IMR-90 (cell line): ENCODE results near the gene SPDEF. TPM values are rescaled to one million over a fixed set of nuclear protein-coding genes. Genes with fewer than 3 reads are reported as not detected.

Experiments used
- ATAC-seq: fragments of 200-7000 bp; cut with Tn5 transposase; 2 replicates; pipeline ENCODE4 v1.9.1; 2020; ENCODE audit warnings: low read depth, mild to moderate bottlenecking, moderate library complexity
- BruUV-seq: library from RNA; stranded (reverse); fragments of 400-500 nt; replicated peaks from 2 replicates; lab custom pipeline; 2021; lab: Mats Ljungman, UMichigan
- CTCF ChIA-PET: fragments of 300-600 bp; formaldehyde crosslinking; extraction: SDS; loops from one replicate; lab custom pipeline; 2021; ENCODE audit warnings: antibody characterized with exemption; lab: Yijun Ruan, JAX
- POLR2A ChIA-PET: fragments of 300-600 bp; sonication (Branson Sonifier 250); formaldehyde crosslinking; loops from one replicate; lab custom pipeline; 2022; ENCODE audit warnings: antibody characterized with exemption; ENCODE audit not compliant: unreplicated experiment; lab: Charles Lee
- DNase-seq: peaks from one replicate; pipeline ENCODE4 v3.0.0; 2013
- H2AFZ ChIP-seq: replicated peaks from 2 replicates; pipeline ENCODE3; 2013; ENCODE audit warnings: low read length, mild to moderate bottlenecking; ENCODE audit not compliant: poor library complexity
- H2AK5ac ChIP-seq: 2 replicates; pipeline ENCODE4 v1.6.1; 2013; ENCODE audit warnings: low read depth, low read length, inconsistent platforms
- H2AK9ac ChIP-seq: replicated peaks from 2 replicates; pipeline ENCODE3; 2013; ENCODE audit warnings: mild to moderate bottlenecking, low read depth, low read length, moderate library complexity; ENCODE audit not compliant: poor library complexity
- H2BK120ac ChIP-seq: 2 replicates; pipeline ENCODE4 v1.6.1; 2013; ENCODE audit warnings: low read depth, low read length, inconsistent platforms
- H2BK15ac ChIP-seq: 3 replicates; pipeline ENCODE4 v1.6.1; 2013; ENCODE audit warnings: low read depth, low read length, inconsistent platforms
- H2BK20ac ChIP-seq: 2 replicates; pipeline ENCODE4 v1.6.1; 2013; ENCODE audit warnings: low read depth, mild to moderate bottlenecking, inconsistent platforms, low read length, moderate library complexity
- H2BK5ac ChIP-seq: 2 replicates; pipeline ENCODE4 v1.6.1; 2013; ENCODE audit warnings: mild to moderate bottlenecking, low read depth, low read length, inconsistent platforms; ENCODE audit not compliant: poor library complexity, severe bottlenecking
- H3K14ac ChIP-seq: replicated peaks from 2 replicates; pipeline ENCODE4 v1.6.1; 2013; ENCODE audit warnings: low read depth, low read length, inconsistent platforms
- H3K18ac ChIP-seq: 2 replicates; pipeline ENCODE4 v1.6.1; 2013; ENCODE audit warnings: low read depth, low read length, control low read depth
- H3K23ac ChIP-seq: 2 replicates; pipeline ENCODE4 v1.6.1; 2013; ENCODE audit warnings: low read depth, low read length, inconsistent platforms
- H3K27ac ChIP-seq: 2 replicates; pipeline ENCODE4 v1.5.1; 2013; ENCODE audit warnings: mild to moderate bottlenecking, control low read depth, low read length; ENCODE audit not compliant: insufficient read depth
- H3K27me3 ChIP-seq: 2 replicates; pipeline ENCODE4 v1.6.1; 2013; ENCODE audit warnings: low read length; ENCODE audit not compliant: control insufficient read depth, insufficient read depth
- H3K36me3 ChIP-seq: 2 replicates; pipeline ENCODE4 v1.6.1; 2013; ENCODE audit warnings: low read length, mixed read lengths; ENCODE audit not compliant: control insufficient read depth, insufficient read depth
- H3K4ac ChIP-seq: 2 replicates; pipeline ENCODE4 v1.6.1; 2013; ENCODE audit warnings: low read depth, low read length, inconsistent platforms
- H3K4me1 ChIP-seq: 2 replicates; pipeline ENCODE4 v1.6.1; 2013; ENCODE audit warnings: low read length, mixed read lengths; ENCODE audit not compliant: control insufficient read depth, insufficient read depth
- H3K4me2 ChIP-seq: 2 replicates; pipeline ENCODE4 v1.6.1; 2013; ENCODE audit warnings: low read depth, mild to moderate bottlenecking, control low read depth, low read length, moderate library complexity
- H3K4me3 ChIP-seq: 2 replicates; pipeline ENCODE4 v1.5.1; 2013; ENCODE audit warnings: low read depth, mild to moderate bottlenecking, control low read depth, low read length, moderate library complexity; ENCODE audit not compliant: insufficient read depth
- H3K56ac ChIP-seq: 2 replicates; pipeline ENCODE4 v1.6.1; 2013; ENCODE audit warnings: low read length, inconsistent platforms; ENCODE audit not compliant: insufficient read depth; ENCODE audit errors: extremely low read depth
- H3K79me1 ChIP-seq, 2 experiments: 2 replicates each; pipeline ENCODE4 v1.6.1; 2013; ENCODE audit warnings: low read length in 2 of 2, inconsistent platforms in 1 of 2, low read depth in 1 of 2
- H3K9ac ChIP-seq: 2 replicates; pipeline ENCODE4 v1.6.1; 2013; ENCODE audit warnings: low read depth, low read length, control low read depth
- H3K9me1 ChIP-seq: 2 replicates; pipeline ENCODE4 v1.6.1; 2013; ENCODE audit warnings: low read length, inconsistent platforms; ENCODE audit not compliant: insufficient read depth
- H3K9me3 ChIP-seq: 2 replicates; pipeline ENCODE4 v1.6.1; 2013; ENCODE audit warnings: low read length; ENCODE audit not compliant: control insufficient read depth, insufficient read depth
- H4K20me1 ChIP-seq: 2 replicates; pipeline ENCODE4 v1.6.1; 2013; ENCODE audit warnings: low read length, inconsistent platforms; ENCODE audit not compliant: insufficient read depth
- H4K5ac ChIP-seq: 2 replicates; pipeline ENCODE4 v1.6.1; 2013; ENCODE audit warnings: mild to moderate bottlenecking, low read depth, low read length, control low read depth
- H4K8ac ChIP-seq, 2 experiments: 2 replicates each; pipeline ENCODE4 v1.6.1; 2013; ENCODE audit warnings: low read depth in 2 of 2, low read length in 2 of 2, control low read depth in 1 of 2, inconsistent platforms in 1 of 2
- H4K91ac ChIP-seq: 2 replicates; pipeline ENCODE4 v1.6.1; 2013; ENCODE audit warnings: low read depth, low read length, inconsistent platforms; ENCODE audit not compliant: insufficient read depth
- BHLHE40 ChIP-seq: fragments of 150-350 bp; IDR thresholded peaks from 2 replicates; pipeline ENCODE4 v1.6.1; 2016; ENCODE audit warnings: mild to moderate bottlenecking, low read depth, low read length
- CEBPB ChIP-seq: IDR thresholded peaks from 2 replicates; pipeline ENCODE4 v1.6.1; 2012; ENCODE audit warnings: low read depth, low read length, improper control_type of control experiment
- CHD1 ChIP-seq: IDR thresholded peaks from 2 replicates; pipeline ENCODE4 v1.6.1; 2012; ENCODE audit warnings: low read depth, low read length, improper control_type of control experiment
- CTCF ChIP-seq: conservative IDR thresholded peaks from 2 replicates; pipeline ENCODE4 v1.5.1; 2012; ENCODE audit warnings: mild to moderate bottlenecking, low read depth, low read length, improper control_type of control experiment
- FOS ChIP-seq: fragments of 150-350 bp; IDR thresholded peaks from 2 replicates; pipeline ENCODE4 v1.6.1; 2016; ENCODE audit warnings: low read depth, low read length
- MAFK ChIP-seq: IDR thresholded peaks from 2 replicates; pipeline ENCODE4 v1.6.1; 2012; ENCODE audit warnings: low read depth, low read length, improper control_type of control experiment
- RAD21 ChIP-seq: IDR thresholded peaks from 2 replicates; pipeline ENCODE4 v1.6.1; 2012; ENCODE audit warnings: low read length, improper control_type of control experiment
- RCOR1 ChIP-seq: IDR thresholded peaks from 2 replicates; pipeline ENCODE4 v1.6.1; 2012; ENCODE audit warnings: mild to moderate bottlenecking, low read length, improper control_type of control experiment; ENCODE audit not compliant: insufficient replicate concordance
- USF2 ChIP-seq: fragments of 150-350 bp; IDR thresholded peaks from 2 replicates; pipeline ENCODE4 v1.6.1; 2017; ENCODE audit warnings: mild to moderate bottlenecking, antibody characterized with exemption, low read length, low read depth
- WGBS, 2 experiments: methylation state at CpG; one replicate each; pipeline versions ENCODE4 v1.1.5 to v1.1.7; 2013; ENCODE audit warnings: missing lambda C conversion rate in 2 of 2; ENCODE audit not compliant: insufficient read length in 1 of 2; ENCODE audit errors: extremely low coverage in 2 of 2; 5-methylcytosine and 5-hydroxymethylcytosine counted together
- dilution Hi-C: fragments of 300-500 bp; cut with HindIII; formaldehyde crosslinking; loops from one replicate; pipeline ENCODE4 v1.14.3; 2018; ENCODE audit warnings: low sequenced_read_pairs; ENCODE audit not compliant: unreplicated experiment
- in situ Hi-C: fragments of 300-500 bp; cut with MboI; formaldehyde crosslinking; loops from 3 replicates; pipeline ENCODE4 v1.14.3; 2019; ENCODE audit warnings: low sequenced_read_pairs, inconsistent platforms, mixed read lengths
- intact Hi-C: fragments of 100-400 bp; cut with micrococcal nuclease; formaldehyde crosslinking; loops from 2 replicates; pipeline ENCODE4 v1.10.0; 2022
- polyA plus RNA-seq, 3 experiments: library from polyadenylated mRNA; depleted of rRNA; stranded (reverse); fragments of >200 nt; gene quantifications; 2 replicates each; pipeline ENCODE4 v1.2.3, GENCODE V29; 2012; ENCODE audit warnings: low replicate concordance in 1 of 3
- total RNA-seq: library from RNA; depleted of rRNA; stranded (reverse); fragments of >200 nt; gene quantifications from 2 replicates; pipeline ENCODE4 v1.2.3, GENCODE V29; 2012

The SPDEF gene
- total and polyA plus RNA-seq, 2 of the 4 experiments (the other 2 are of a cell fraction) = 0.05 TPM; not detected in 1

GRCh38 chr6:34536959-34537848 lies 18.9 kb downstream of the SPDEF start:
- no peak overlapping the region for H3K23ac ChIP-seq
- H2BK20ac ChIP-seq = no peak overlapping the region
- H2AK9ac ChIP-seq = no peak overlapping the region
- 59% methylated on average over 4 of the region's 15 CpGs; no CpG with 5 or more reads in 1 of the 2 experiments for WGBS, 2 experiments
- H3K4me3 ChIP-seq = no peak overlapping the region
- ATAC-seq = no peak
- dilution Hi-C loops = no loop called here
- no peaks in the 10 kb centered on the region for H3K9me3 ChIP-seq
- H3K27me3 ChIP-seq = peaks cover 8% of the 10 kb centered on the region; the same call in 1 of the 2 replicates
- H4K20me1 ChIP-seq = no peaks in the 10 kb centered on the region
- H4K91ac ChIP-seq = no peak overlapping the region
- H3K4ac ChIP-seq = no peak overlapping the region
- H3K9me1 ChIP-seq = no peaks in the 10 kb centered on the region
- ChIA-PET CTCF (no interaction called here), POLR2A (no interaction called here)
- in situ Hi-C loops = no loop called here
- DNase-seq = no peak
- intact Hi-C loops = no loop called here
- H3K4me2 ChIP-seq = no peak overlapping the region
- H2AK5ac ChIP-seq = no peak overlapping the region
- TF ChIP-seq BHLHE40 (no peak), CHD1 (no peak), RCOR1 (no peak), CTCF (no peak), CEBPB (no peak), MAFK (no peak), FOS (no peak), RAD21 (no peak), USF2 (no peak)
- no peak overlapping the region for H3K18ac ChIP-seq
- no TSS peak for BruUV-seq
- no peaks in the 10 kb centered on the region for H3K36me3 ChIP-seq
- no peak overlapping the region for H3K14ac ChIP-seq
- H2BK15ac ChIP-seq = no peak overlapping the region
- H3K79me1 ChIP-seq = no peaks in the 10 kb centered on the region
- H3K9ac ChIP-seq = no peak overlapping the region
- H2BK120ac ChIP-seq = no peak overlapping the region
- no peak overlapping the region for H4K8ac ChIP-seq
- no peaks in the 10 kb centered on the region for H3K4me1 ChIP-seq
- no peak overlapping the region for H2BK5ac ChIP-seq
- H3K27ac ChIP-seq = no peak overlapping the region
- H4K5ac ChIP-seq = no peak overlapping the region
- no peak overlapping the region for H3K56ac ChIP-seq
- no peak overlapping the region for H2AFZ ChIP-seq
